Measurements from ENCODE around the gene LHFPL2.
"Not testable (repeated sequence)": the region's sequence is repeated elsewhere in the genome, so short reads cannot be mapped to it uniquely, and the experiment has no call there.

Gene LHFPL2

GRCh38 chr5:78648359-78649210 lies at the start of gene LHFPL2:
Gene LHFPL2, minus strand, starts transcription at chr5:78648772. Its CDS starts 138,559 bp downstream, at chr5:78510213.
- DNase-seq = peak in 53 of 58 donors; percentile 21 to 84 (median 65)

GRCh38 chr5:78696637-78697036 lies 48.1 kb upstream of the LHFPL2 start:
- DNase-seq = no peak

- DNase-seq = not testable (repeated sequence)
Measured at GRCh38 chr5:78696052-78696451, 47.5 kb upstream of the LHFPL2 start.

GRCh38 chr5:78693339-78693738 lies 44.8 kb upstream of the LHFPL2 start:
- no peak for DNase-seq

GRCh38 chr5:78691084-78691960 lies 42.8 kb upstream of the LHFPL2 start:
- DNase-seq = no peak

GRCh38 chr5:78690253-78690972 lies 41.8 kb upstream of the LHFPL2 start:
- no peak for DNase-seq

- no peak for DNase-seq
Measured at GRCh38 chr5:78689540-78690252, 41.1 kb upstream of the LHFPL2 start.

GRCh38 chr5:78687514-78687913 lies 38.9 kb upstream of the LHFPL2 start:
- not testable (repeated sequence) for DNase-seq

GRCh38 chr5:78683905-78684304 lies 35.3 kb upstream of the LHFPL2 start:
- DNase-seq = not testable (repeated sequence)

- no peak for DNase-seq
Measured at GRCh38 chr5:78679905-78680304, 31.3 kb upstream of the LHFPL2 start.

GRCh38 chr5:78677777-78678668 lies 29.5 kb upstream of the LHFPL2 start:
- peak in 14 of 58 donors; percentile 0 to 25 (median 3) for DNase-seq

GRCh38 chr5:78675956-78676730 lies 27.6 kb upstream of the LHFPL2 start:
- DNase-seq = no peak

GRCh38 chr5:78673827-78674226 lies 25.3 kb upstream of the LHFPL2 start:
- DNase-seq = not testable (repeated sequence)

GRCh38 chr5:78672154-78672553 lies 23.6 kb upstream of the LHFPL2 start:
- DNase-seq = no peak

GRCh38 chr5:78671609-78672008 lies 23.0 kb upstream of the LHFPL2 start:
- DNase-seq = no peak

GRCh38 chr5:78670701-78671269 lies 22.2 kb upstream of the LHFPL2 start:
- DNase-seq = no peak

- no peak for DNase-seq
Measured at GRCh38 chr5:78669331-78669730, 20.8 kb upstream of the LHFPL2 start.

- no peak for DNase-seq
Measured at GRCh38 chr5:78667461-78668103, 19.0 kb upstream of the LHFPL2 start.

Data from anterior cingulate cortex (tissue), 58 donors.